ENCODE measurements around the gene NAMPT.

DNA sequence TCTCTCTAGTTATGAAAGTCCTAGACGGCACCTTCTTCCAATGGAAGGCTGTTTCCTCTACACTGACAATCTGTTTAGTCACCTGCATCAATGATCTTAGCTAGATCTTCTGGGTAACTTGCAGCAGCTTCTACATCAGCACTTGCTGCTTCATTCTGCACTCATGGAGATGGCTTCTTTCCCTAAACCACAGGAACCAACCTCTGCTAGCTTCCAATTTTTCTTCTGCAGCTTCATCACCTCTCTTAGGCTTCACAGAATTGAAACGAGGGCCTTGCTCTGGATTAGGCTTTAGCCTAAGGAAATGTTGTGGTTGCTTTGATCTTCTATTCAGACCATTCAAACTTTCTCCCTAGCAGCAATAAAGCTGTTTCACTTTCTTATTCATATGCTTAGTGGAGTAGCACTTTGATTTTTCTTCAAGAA lies 24.6 kb downstream of the NAMPT start:
- TF ChIP-seq CTCF (IDR thresholded peaks at IDR 0.05) (no peak), POLR2AphosphoS5 (IDR thresholded peaks at IDR 0.05; ENCODE audit: low read depth, low read length) (no peak)
- TF ChIP-seq, protein P1, sequence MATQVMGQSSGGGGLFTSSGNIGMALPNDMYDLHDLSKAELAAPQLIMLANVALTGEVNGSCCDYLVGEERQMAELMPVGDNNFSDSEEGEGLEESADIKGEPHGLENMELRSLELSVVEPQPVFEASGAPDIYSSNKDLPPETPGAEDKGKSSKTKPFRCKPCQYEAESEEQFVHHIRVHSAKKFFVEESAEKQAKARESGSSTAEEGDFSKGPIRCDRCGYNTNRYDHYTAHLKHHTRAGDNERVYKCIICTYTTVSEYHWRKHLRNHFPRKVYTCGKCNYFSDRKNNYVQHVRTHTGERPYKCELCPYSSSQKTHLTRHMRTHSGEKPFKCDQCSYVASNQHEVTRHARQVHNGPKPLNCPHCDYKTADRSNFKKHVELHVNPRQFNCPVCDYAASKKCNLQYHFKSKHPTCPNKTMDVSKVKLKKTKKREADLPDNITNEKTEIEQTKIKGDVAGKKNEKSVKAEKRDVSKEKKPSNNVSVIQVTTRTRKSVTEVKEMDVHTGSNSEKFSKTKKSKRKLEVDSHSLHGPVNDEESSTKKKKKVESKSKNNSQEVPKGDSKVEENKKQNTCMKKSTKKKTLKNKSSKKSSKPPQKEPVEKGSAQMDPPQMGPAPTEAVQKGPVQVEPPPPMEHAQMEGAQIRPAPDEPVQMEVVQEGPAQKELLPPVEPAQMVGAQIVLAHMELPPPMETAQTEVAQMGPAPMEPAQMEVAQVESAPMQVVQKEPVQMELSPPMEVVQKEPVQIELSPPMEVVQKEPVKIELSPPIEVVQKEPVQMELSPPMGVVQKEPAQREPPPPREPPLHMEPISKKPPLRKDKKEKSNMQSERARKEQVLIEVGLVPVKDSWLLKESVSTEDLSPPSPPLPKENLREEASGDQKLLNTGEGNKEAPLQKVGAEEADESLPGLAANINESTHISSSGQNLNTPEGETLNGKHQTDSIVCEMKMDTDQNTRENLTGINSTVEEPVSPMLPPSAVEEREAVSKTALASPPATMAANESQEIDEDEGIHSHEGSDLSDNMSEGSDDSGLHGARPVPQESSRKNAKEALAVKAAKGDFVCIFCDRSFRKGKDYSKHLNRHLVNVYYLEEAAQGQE (IDR thresholded peaks at IDR 0.05; ENCODE audit: insufficient read depth in 1 of 2, low read depth in 2 of 2, low read length in 1 of 2), result no peak
